K562 (cell line): ENCODE measurements around the gene UAP1. TPM values are rescaled to one million over a fixed set of nuclear protein-coding genes. Genes with fewer than 3 reads are reported as not detected.
A peak's percentile ranks its signal among the peaks of the same experiment; 100 is the strongest.

Experiments
- ATAC-seq: fragments of 200-7000 bp; cut with Tn5 transposase; 3 replicates; pipeline ENCODE4 v1.9.1; 2020; ENCODE audit warnings: moderate library complexity
- BruUV-seq: library from RNA; stranded (reverse); fragments of 400-500 nt; replicated peaks from 2 replicates; lab custom pipeline; 2021; lab: Mats Ljungman, UMichigan
- CTCF ChIA-PET: fragments of 300-600 bp; formaldehyde crosslinking; extraction: SDS; loops from one replicate; lab custom pipeline; 2021; ENCODE audit warnings: low intra/inter-chr PET ratio; lab: Yijun Ruan, JAX
- POLR2A ChIA-PET: fragments of 300-600, 350-650 bp; sonication (Branson Sonifier 250); formaldehyde crosslinking; extraction: SDS; loops from one replicate; lab custom pipeline; 2021; ENCODE audit warnings: antibody characterized with exemption, inconsistent platforms; lab: Yijun Ruan, JAX
- DNase-seq, 4 experiments: peaks; one replicate each; pipeline versions ENCODE4 v3.0.0 to v3.0.0-alpha.2; 2011 to 2018; ENCODE audit warnings: low spot score in 3 of 4, mixed read lengths in 3 of 4; ENCODE audit errors: extremely low read depth in 1 of 4
- FAIRE-seq: peaks from 2 replicates; lab custom pipeline; 2011; peaks lifted over from hg19 to GRCh38; lab: Jason Lieb, UNC
- H2AFZ ChIP-seq: 2 replicates; pipeline ENCODE4 v1.6.0; 2011; ENCODE audit warnings: low read depth, low read length, control low read depth, inconsistent platforms
- H3K27ac ChIP-seq: fragments of 200-600 bp; 3 replicates; pipeline ENCODE4 v1.8.0; 2011; ENCODE audit warnings: low read depth, mild to moderate bottlenecking, control low read depth, inconsistent platforms, low read length, moderate library complexity, mixed read lengths; ENCODE audit errors: extremely low read depth
- H3K27me3 ChIP-seq, 2 experiments: fragments of 300-600 bp in 1 of 2; 2 replicates in 1 of 2; 3 replicates in 1 of 2; pipeline versions ENCODE4 v1.6.0 to v1.8.0; 2011; ENCODE audit warnings: inconsistent platforms in 2 of 2, low read length in 2 of 2, mild to moderate bottlenecking in 1 of 2, mixed read lengths in 1 of 2, moderate library complexity in 1 of 2; ENCODE audit not compliant: control insufficient read depth in 2 of 2, insufficient read depth in 2 of 2
- H3K36me3 ChIP-seq: fragments of 300-600 bp; 3 replicates; pipeline ENCODE4 v1.8.0; 2011; ENCODE audit warnings: mild to moderate bottlenecking, low read length, inconsistent platforms; ENCODE audit not compliant: control insufficient read depth, insufficient read depth
- H3K4me1 ChIP-seq, 2 experiments: fragments of 200-600 bp in 1 of 2; replicated peaks in 1 of 2; 2 replicates in 1 of 2; 3 replicates in 1 of 2; pipeline versions ENCODE4 v1.5.1 to v1.8.0; 2011; ENCODE audit warnings: inconsistent platforms in 2 of 2, low read length in 2 of 2, mild to moderate bottlenecking in 1 of 2, mixed read lengths in 1 of 2, moderate library complexity in 1 of 2; ENCODE audit not compliant: control insufficient read depth in 2 of 2, insufficient read depth in 2 of 2
- H3K4me2 ChIP-seq: 2 replicates; pipeline ENCODE4 v1.6.1; 2011; ENCODE audit warnings: low read length, control low read depth, inconsistent platforms, mixed read lengths; ENCODE audit not compliant: insufficient read depth
- H3K4me3 ChIP-seq: fragments of 200-600 bp; sonication (generic), shearing (Covaris generic); 2 replicates; pipeline ENCODE4 v1.5.1; 2016; ENCODE audit warnings: control low read depth, inconsistent platforms
- H3K79me2 ChIP-seq: fragments of 200-600 bp; 3 replicates; pipeline ENCODE4 v1.8.0; 2011; ENCODE audit warnings: low read length, inconsistent platforms; ENCODE audit not compliant: control insufficient read depth, insufficient read depth
- H3K9ac ChIP-seq, 2 experiments: 2 replicates each; pipeline versions ENCODE4 v1.6.0 to v1.6.1; 2011; ENCODE audit warnings: low read depth in 2 of 2, low read length in 2 of 2, control low read depth in 1 of 2, inconsistent platforms in 1 of 2, mild to moderate bottlenecking in 1 of 2, mixed read lengths in 1 of 2; ENCODE audit not compliant: insufficient read depth in 1 of 2
- H3K9me1 ChIP-seq: one replicate; pipeline ENCODE4 v1.6.0; 2011; ENCODE audit warnings: inconsistent platforms, mild to moderate bottlenecking, low read length, moderate library complexity; ENCODE audit not compliant: control insufficient read depth, insufficient read depth
- H3K9me3 ChIP-seq: replicated peaks from 2 replicates; pipeline ENCODE4 v1.5.1; 2011; ENCODE audit warnings: low read depth, low read length, inconsistent platforms; ENCODE audit not compliant: control insufficient read depth, insufficient read depth
- H4K20me1 ChIP-seq: replicated peaks from 2 replicates; pipeline ENCODE4 v1.6.1; 2011; ENCODE audit warnings: low read length, inconsistent platforms, mixed read lengths; ENCODE audit not compliant: control insufficient read depth, insufficient read depth
- CHAMP1 ChIP-seq: fragments of 450-650 bp; IDR thresholded peaks from 2 replicates; pipeline ENCODE4 v1.6.1; 2016; ENCODE audit warnings: mild to moderate bottlenecking
- ELF2 ChIP-seq: fragments of 250-450 bp; sonication (Bioruptor Pico); IDR thresholded peaks from 2 replicates; pipeline ENCODE4 v1.5.0; 2021; ENCODE audit warnings: mild to moderate bottlenecking
- FUS ChIP-seq: fragments of 200-400 bp; formaldehyde crosslinking; optimal IDR thresholded peaks from 2 replicates; pipeline ENCODE3; 2017; ENCODE audit warnings: low read depth, low read length
- MTA1 ChIP-seq: fragments of 450-650 bp; IDR thresholded peaks from 2 replicates; pipeline ENCODE4 v1.6.1; 2017; ENCODE audit warnings: borderline replicate concordance
- POLR2AphosphoS5 ChIP-seq: IDR thresholded peaks from 2 replicates; pipeline ENCODE4 v1.6.1; 2011; ENCODE audit warnings: mild to moderate bottlenecking, low read depth, low read length, moderate library complexity; ENCODE audit not compliant: control insufficient read depth, insufficient read depth
- SIRT6 ChIP-seq: IDR thresholded peaks from one replicate; pipeline ENCODE4 v1.6.1; 2012; ENCODE audit warnings: low read depth, mild to moderate bottlenecking, control low read depth, inconsistent platforms, low read length, moderate library complexity
- THAP7 ChIP-seq: fragments of 250-450 bp; sonication (Bioruptor Pico); IDR thresholded peaks from 2 replicates; pipeline ENCODE4 v1.5.0; 2021
- ZNF398 ChIP-seq: fragments of 250-450 bp; sonication (Bioruptor Pico); IDR thresholded peaks from 2 replicates; pipeline ENCODE4 v1.8.0; 2021; ENCODE audit warnings: moderate library complexity, mild to moderate bottlenecking, inconsistent platforms
- WGBS: fragments of 100-300 bp; shearing (Covaris generic); methylation state at CpG from one replicate; pipeline ENCODE4 v1.1.6; 2016; ENCODE audit warnings: low coverage, mixed read lengths; ENCODE audit not compliant: insufficient coverage; ENCODE audit errors: missing lambda C conversion rate; 5-methylcytosine and 5-hydroxymethylcytosine counted together
- in situ Hi-C: fragments of 300-500 bp; cut with MboI; formaldehyde crosslinking; loops from 4 replicates; pipeline ENCODE4 v1.15.0; 2018; ENCODE audit warnings: inconsistent platforms, mixed read lengths
- intact Hi-C: fragments of 100-400 bp; cut with micrococcal nuclease; formaldehyde crosslinking; loops from 2 replicates; pipeline ENCODE4 v1.14.2; 2022
- polyA plus RNA-seq, 8 experiments: library from polyadenylated mRNA; depleted of rRNA in 4 of 8; stranded (reverse) in 5 of 8; unstranded in 3 of 8; fragments of >200 nt; fragmentation: Nextera tagmentation in 2 of 8; fragmentation: Illumina TruSeq in 1 of 8; extraction: Ambion mirVana in 2 of 8; extraction: Trizol in 1 of 8; gene quantifications; 2 replicates each; pipeline versions ENCODE4 v1.2.1 to v1.2.3, GENCODE V29; 2011 to 2014; ENCODE audit warnings: inconsistent platforms in 1 of 8, missing spikeins in 1 of 8
- total RNA-seq, 7 experiments: library from RNA; depleted of rRNA in 6 of 7; stranded (reverse); fragments of >200 nt in 6 of 7; fragmentation: Illumina TruSeq in 2 of 7; extraction: Trizol in 2 of 7; gene quantifications; 2 replicates each; pipeline versions ENCODE4 v1.2.1 to v1.2.3, GENCODE V29; 2011 to 2021; ENCODE audit warnings: low replicate concordance in 1 of 7
- TF ChIP-seq, protein P1 (sequence below): fragments of 450-650 bp; IDR thresholded peaks from 2 replicates; pipeline ENCODE4 v1.6.1; 2014; ENCODE audit warnings: low read depth, mild to moderate bottlenecking, moderate library complexity, borderline replicate concordance
- TF ChIP-seq, protein P2 (sequence below): fragments of 450-650 bp; IDR thresholded peaks from 2 replicates; pipeline ENCODE4 v1.6.1; 2017; ENCODE audit warnings: antibody characterized with exemption
- TF ChIP-seq, protein P3 (sequence below): fragments of 250-450 bp; sonication (Bioruptor Pico); IDR thresholded peaks from 2 replicates; pipeline ENCODE4 v1.4.0; 2020

The UAP1 gene
- total and polyA plus RNA-seq, 9 of the 15 experiments (the other 6 are each of a cell fraction or from before 2014, with no cell fraction given): 182 to 317 (median 213) TPM

DNA sequence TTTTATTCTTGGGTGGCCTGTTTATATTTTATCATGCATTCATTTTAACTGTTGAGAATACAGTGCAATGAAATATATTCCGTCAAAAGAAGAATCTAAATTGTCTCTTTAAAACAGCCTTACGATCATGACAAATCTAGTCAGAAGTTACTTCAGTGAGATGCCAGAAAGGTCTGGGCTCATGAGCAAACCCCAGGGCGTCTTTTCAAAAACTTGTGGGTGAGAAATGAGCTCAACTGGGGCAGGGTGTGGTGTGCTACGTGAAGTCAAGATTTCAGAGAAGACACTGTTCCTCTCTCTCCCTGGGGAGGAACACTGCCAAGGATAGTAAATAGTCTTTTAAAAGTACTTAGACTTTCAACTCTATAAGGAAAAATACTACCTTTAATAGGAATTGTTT is 13.4 kb upstream of the UAP1 start:
- H3K27me3 ChIP-seq: no peaks in the 10 kb centered on the region
- peak; percentile 19 for FAIRE-seq
- no peak for DNase-seq
- ChIA-PET CTCF (no interaction called here), POLR2A (no interaction called here)
- no TSS peak for BruUV-seq
- no peaks in the 10 kb centered on the region for H4K20me1 ChIP-seq
- H3K4me3 ChIP-seq: no peak overlapping the region
- ATAC-seq: peak; percentile 32; the same call in 2 of the 3 replicates
- in situ Hi-C loops: no loop called here
- H3K9ac ChIP-seq: no peak overlapping the region
- H3K4me2 ChIP-seq: no peak overlapping the region
- 58% methylated on average over 4 of the region's 4 CpGs for WGBS
- H3K36me3 ChIP-seq: no peaks in the 10 kb centered on the region
- intact Hi-C loops: no loop called here
- H3K9me1 ChIP-seq: no peaks in the 10 kb centered on the region
- H3K27ac ChIP-seq: no peak overlapping the region
- 0 out of 2 replicates have a peak, but pooled peaks cover under 1% of the 10 kb centered on the region for H3K9me3 ChIP-seq
- H2AFZ ChIP-seq: 0 out of 2 replicates have a peak overlapping the region, but pooled peaks have one; percentile 11
- peaks cover 5 to 18% of the 10 kb centered on the region in 2 experiments; a peak in 4 of 5 replicates for H3K4me1 ChIP-seq
- no peaks in the 10 kb centered on the region for H3K79me2 ChIP-seq
- TF ChIP-seq, protein P1, sequence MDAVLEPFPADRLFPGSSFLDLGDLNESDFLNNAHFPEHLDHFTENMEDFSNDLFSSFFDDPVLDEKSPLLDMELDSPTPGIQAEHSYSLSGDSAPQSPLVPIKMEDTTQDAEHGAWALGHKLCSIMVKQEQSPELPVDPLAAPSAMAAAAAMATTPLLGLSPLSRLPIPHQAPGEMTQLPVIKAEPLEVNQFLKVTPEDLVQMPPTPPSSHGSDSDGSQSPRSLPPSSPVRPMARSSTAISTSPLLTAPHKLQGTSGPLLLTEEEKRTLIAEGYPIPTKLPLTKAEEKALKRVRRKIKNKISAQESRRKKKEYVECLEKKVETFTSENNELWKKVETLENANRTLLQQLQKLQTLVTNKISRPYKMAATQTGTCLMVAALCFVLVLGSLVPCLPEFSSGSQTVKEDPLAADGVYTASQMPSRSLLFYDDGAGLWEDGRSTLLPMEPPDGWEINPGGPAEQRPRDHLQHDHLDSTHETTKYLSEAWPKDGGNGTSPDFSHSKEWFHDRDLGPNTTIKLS: no peak
- TF ChIP-seq THAP7 (CRISPR knock-in tag) (no peak), MTA1 (no peak), SIRT6 (no peak), POLR2AphosphoS5 (no peak), FUS (no peak), ELF2 (CRISPR knock-in tag) (no peak), CHAMP1 (no peak), ZNF398 (CRISPR knock-in tag) (no peak)
- TF ChIP-seq, protein P2, sequence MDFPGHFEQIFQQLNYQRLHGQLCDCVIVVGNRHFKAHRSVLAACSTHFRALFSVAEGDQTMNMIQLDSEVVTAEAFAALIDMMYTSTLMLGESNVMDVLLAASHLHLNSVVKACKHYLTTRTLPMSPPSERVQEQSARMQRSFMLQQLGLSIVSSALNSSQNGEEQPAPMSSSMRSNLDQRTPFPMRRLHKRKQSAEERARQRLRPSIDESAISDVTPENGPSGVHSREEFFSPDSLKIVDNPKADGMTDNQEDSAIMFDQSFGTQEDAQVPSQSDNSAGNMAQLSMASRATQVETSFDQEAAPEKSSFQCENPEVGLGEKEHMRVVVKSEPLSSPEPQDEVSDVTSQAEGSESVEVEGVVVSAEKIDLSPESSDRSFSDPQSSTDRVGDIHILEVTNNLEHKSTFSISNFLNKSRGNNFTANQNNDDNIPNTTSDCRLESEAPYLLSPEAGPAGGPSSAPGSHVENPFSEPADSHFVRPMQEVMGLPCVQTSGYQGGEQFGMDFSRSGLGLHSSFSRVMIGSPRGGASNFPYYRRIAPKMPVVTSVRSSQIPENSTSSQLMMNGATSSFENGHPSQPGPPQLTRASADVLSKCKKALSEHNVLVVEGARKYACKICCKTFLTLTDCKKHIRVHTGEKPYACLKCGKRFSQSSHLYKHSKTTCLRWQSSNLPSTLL: no peak
- TF ChIP-seq, protein P3, sequence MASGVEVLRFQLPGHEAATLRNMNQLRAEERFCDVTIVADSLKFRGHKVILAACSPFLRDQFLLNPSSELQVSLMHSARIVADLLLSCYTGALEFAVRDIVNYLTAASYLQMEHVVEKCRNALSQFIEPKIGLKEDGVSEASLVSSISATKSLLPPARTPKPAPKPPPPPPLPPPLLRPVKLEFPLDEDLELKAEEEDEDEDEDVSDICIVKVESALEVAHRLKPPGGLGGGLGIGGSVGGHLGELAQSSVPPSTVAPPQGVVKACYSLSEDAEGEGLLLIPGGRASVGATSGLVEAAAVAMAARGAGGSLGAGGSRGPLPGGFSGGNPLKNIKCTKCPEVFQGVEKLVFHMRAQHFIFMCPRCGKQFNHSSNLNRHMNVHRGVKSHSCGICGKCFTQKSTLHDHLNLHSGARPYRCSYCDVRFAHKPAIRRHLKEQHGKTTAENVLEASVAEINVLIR (CRISPR knock-in tag): no peak
